ENCODE results near the gene CDC42BPG.

DNA sequence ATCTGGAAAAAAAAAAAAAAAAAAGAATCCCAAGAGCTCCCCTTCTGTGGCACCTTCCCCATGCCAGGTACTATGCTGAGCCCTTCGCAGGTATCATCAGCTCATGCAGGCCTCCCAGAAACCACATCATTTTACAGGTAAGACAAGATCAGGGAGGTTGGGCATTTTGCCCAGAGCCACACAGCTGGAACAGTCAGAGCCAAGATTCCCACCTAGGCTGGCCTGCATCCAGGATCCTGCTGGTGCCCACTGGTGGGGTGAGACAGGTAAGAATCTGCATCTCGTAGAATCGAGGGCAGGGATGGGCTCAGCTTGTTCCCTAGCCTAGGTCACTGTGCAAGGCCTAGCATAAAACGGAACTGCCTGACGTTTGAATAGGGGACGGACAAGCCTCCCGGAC lies 18.4 kb downstream of the CDC42BPG start:
- TF ChIP-seq POLR2A (IDR thresholded peaks at IDR 0.05; ENCODE audit: low read depth) = no peak
- no peak for TF ChIP-seq CTCF (IDR thresholded peaks at IDR 0.05)

All from esophagus muscularis mucosa (tissue), 3 donors.